Thyroid gland (tissue), 4 donors: ENCODE data around the gene PEX11G. TPM values are rescaled to one million over a fixed set of nuclear protein-coding genes. Genes with fewer than 3 reads are reported as not detected.

Experiments used
- DNase-seq, 2 donors: peaks; one replicate each; pipeline ENCODE4 v3.0.0-alpha.2; 2019
- H3K27ac ChIP-seq, 3 donors: fragments of 200-600 bp; sonication (generic); 1 replicate in 2 of 3; 2 replicates in 1 of 3; pipeline ENCODE4 v1.5.1; 2016 to 2019; ENCODE audit warnings: mild to moderate bottlenecking in 1 of 3, moderate library complexity in 1 of 3
- H3K27me3 ChIP-seq: fragments of 200-600 bp; sonication (generic); one replicate; pipeline ENCODE4 v1.5.1; 2019
- H3K36me3 ChIP-seq, 2 donors: fragments of 200-600 bp; sonication (generic); one replicate each; pipeline ENCODE4 v1.5.1; 2016 to 2019
- H3K4me1 ChIP-seq, 2 donors: fragments of 200-600 bp; sonication (generic); one replicate each; pipeline ENCODE4 v1.5.1; 2017 to 2019
- H3K4me3 ChIP-seq, 3 donors: fragments of 200-600 bp; sonication (generic); replicated peaks in 1 of 3; 1 replicate in 2 of 3; 2 replicates in 1 of 3; pipeline ENCODE4 v1.5.1; 2016; ENCODE audit warnings: mild to moderate bottlenecking in 1 of 3
- H3K9me3 ChIP-seq: fragments of 200-600 bp; sonication (generic); one replicate; pipeline ENCODE4 v1.5.1; 2017
- CTCF ChIP-seq, 6 experiments: fragments of 200-600 bp in 3 of 6; fragments of 450-650 bp in 3 of 6; sonication (generic) in 3 of 6; IDR thresholded peaks; one replicate each; pipeline ENCODE4 v1.5.1; 2016 to 2019; ENCODE audit warnings: antibody characterized with exemption in 6 of 6, mild to moderate bottlenecking in 2 of 6, inconsistent platforms in 1 of 6, moderate library complexity in 1 of 6
- POLR2A ChIP-seq, 2 donors: fragments of 450-650 bp; IDR thresholded peaks; one replicate each; pipeline ENCODE4 v1.6.1; 2017; ENCODE audit warnings: antibody characterized with exemption in 2 of 2, mild to moderate bottlenecking in 2 of 2, moderate library complexity in 1 of 2
- WGBS, 2 donors: methylation state at CpG; one replicate each; pipeline ENCODE4 v1.1.5; 2017; 5-methylcytosine and 5-hydroxymethylcytosine counted together
- intact Hi-C: fragments of 100-400 bp; cut with DNase I; formaldehyde crosslinking; loops from one replicate; pipeline ENCODE4 v1.15.1; 2023
- total RNA-seq, 4 donors: library from RNA; depleted of rRNA; stranded (reverse); fragments of >200 nt; gene quantifications; one replicate each; pipeline ENCODE4 v1.2.3, GENCODE V29; 2016

Gene PEX11G
- total RNA-seq, 4 donors from 2014 or later, result 2.3 to 11.5 (median 5.5) TPM

GRCh38 chr19:7528522-7529245 is 39.8 kb upstream of the PEX11G start:
- DNase-seq, result no peak
- Histone ChIP-seq H3K36me3 (peaks cover 0 to 2% of the 10 kb centered on the region in 2 donors), H3K27ac (no peak overlapping the region), H3K9me3 (no peaks in the 10 kb centered on the region), H3K4me1 (peaks cover 8 to 10% of the 10 kb centered on the region in 2 donors), H3K27me3 (no peaks in the 10 kb centered on the region), H3K4me3 (no peak overlapping the region)
- 95 to 97% methylated on average over 25 to 28 of the region's 32 CpGs for WGBS, 2 donors
- TF ChIP-seq POLR2A (IDR thresholded peaks at IDR 0.05), result no peak
- no peak for TF ChIP-seq CTCF (IDR thresholded peaks at IDR 0.05)
- intact Hi-C loops, result no loop called here

GRCh38 chr19:7528192-7528519 is 39.3 kb upstream of the PEX11G start:
- no peak overlapping the region for H3K4me3 ChIP-seq
- no peaks in the 10 kb centered on the region for H3K27me3 ChIP-seq
- H3K27ac ChIP-seq, result no peak overlapping the region
- H3K36me3 ChIP-seq, result peaks cover 0 to 2% of the 10 kb centered on the region in 2 donors
- DNase-seq, result no peak
- no peaks in the 10 kb centered on the region for H3K9me3 ChIP-seq
- intact Hi-C loops, result no loop called here
- 93 to 96% methylated on average over 3 to 5 of the region's 7 CpGs for WGBS, 2 donors
- H3K4me1 ChIP-seq, result peaks cover 8 to 10% of the 10 kb centered on the region in 2 donors
- no peak for TF ChIP-seq CTCF (IDR thresholded peaks at IDR 0.05)
- TF ChIP-seq POLR2A (IDR thresholded peaks at IDR 0.05), result no peak

GRCh38 chr19:7527516-7528191 is 38.8 kb upstream of the PEX11G start:
- DNase-seq, result no peak
- WGBS, 2 donors, result 85 to 89% methylated on average over 16 to 17 of the region's 25 CpGs
- no peak overlapping the region for H3K27ac ChIP-seq
- H3K4me1 ChIP-seq, result peaks cover 11 to 13% of the 10 kb centered on the region in 2 donors
- no peak overlapping the region for H3K4me3 ChIP-seq
- H3K27me3 ChIP-seq, result no peaks in the 10 kb centered on the region
- intact Hi-C loops, result no loop called here
- H3K9me3 ChIP-seq, result no peaks in the 10 kb centered on the region
- H3K36me3 ChIP-seq, result peaks cover 0 to 2% of the 10 kb centered on the region in 2 donors
- no peak for TF ChIP-seq POLR2A (IDR thresholded peaks at IDR 0.05)
- TF ChIP-seq CTCF (IDR thresholded peaks at IDR 0.05), result no peak

- peaks cover 11 to 19% of the 10 kb centered on the region in 2 donors for H3K4me1 ChIP-seq
- H3K27ac ChIP-seq, result no peak overlapping the region
- H3K27me3 ChIP-seq, result no peaks in the 10 kb centered on the region
- no peak for DNase-seq
- no peaks in the 10 kb centered on the region for H3K9me3 ChIP-seq
- 89 to 94% methylated on average over 17 to 30 of the region's 31 CpGs for WGBS, 2 donors
- peaks cover 0 to 2% of the 10 kb centered on the region in 2 donors for H3K36me3 ChIP-seq
- no peak overlapping the region for H3K4me3 ChIP-seq
- no peak for TF ChIP-seq CTCF (IDR thresholded peaks at IDR 0.05)
- TF ChIP-seq POLR2A (IDR thresholded peaks at IDR 0.05), result no peak
- intact Hi-C loops, result no loop called here
Measured at GRCh38 chr19:7526059-7526929, 37.5 kb upstream of the PEX11G start.
